ENCODE data around the gene USP13.

The USP13 gene

GRCh38 chr3:179837374-179837773 is 184.5 kb downstream of the USP13 start:
- no peaks in the 10 kb centered on the region for H3K9me3 ChIP-seq (ENCODE audit: severe bottlenecking)
- no peak overlapping the region for H3K27ac ChIP-seq (ENCODE audit: poor library complexity, severe bottlenecking)
- no peak overlapping the region for H3K4me3 ChIP-seq (ENCODE audit: severe bottlenecking)
- no peak for TF ChIP-seq CTCF (IDR thresholded peaks at IDR 0.05; ENCODE audit: poor library complexity, severe bottlenecking)
- DNase-seq (ENCODE audit: low spot score) (no peak), ATAC-seq (ENCODE audit: low read depth) (0 out of 3 replicates have a peak, but pooled peaks have one; percentile 24)
- no peaks in the 10 kb centered on the region for H3K27me3 ChIP-seq (ENCODE audit: insufficient read depth, poor library complexity, severe bottlenecking)
- no peaks in the 10 kb centered on the region for H3K36me3 ChIP-seq (ENCODE audit: low read depth)
- peaks cover 5% of the 10 kb centered on the region for H3K4me1 ChIP-seq (ENCODE audit: insufficient read depth, poor library complexity, severe bottlenecking)
